Epidermal melanocyte (primary cell): ENCODE measurements around the gene ATP13A3.

Source experiments
- DNase-seq: peaks from one replicate; pipeline ENCODE4 v3.0.0; 2011; ENCODE audit warnings: low spot score; ENCODE audit not compliant: insufficient read length

The ATP13A3 gene

DNA sequence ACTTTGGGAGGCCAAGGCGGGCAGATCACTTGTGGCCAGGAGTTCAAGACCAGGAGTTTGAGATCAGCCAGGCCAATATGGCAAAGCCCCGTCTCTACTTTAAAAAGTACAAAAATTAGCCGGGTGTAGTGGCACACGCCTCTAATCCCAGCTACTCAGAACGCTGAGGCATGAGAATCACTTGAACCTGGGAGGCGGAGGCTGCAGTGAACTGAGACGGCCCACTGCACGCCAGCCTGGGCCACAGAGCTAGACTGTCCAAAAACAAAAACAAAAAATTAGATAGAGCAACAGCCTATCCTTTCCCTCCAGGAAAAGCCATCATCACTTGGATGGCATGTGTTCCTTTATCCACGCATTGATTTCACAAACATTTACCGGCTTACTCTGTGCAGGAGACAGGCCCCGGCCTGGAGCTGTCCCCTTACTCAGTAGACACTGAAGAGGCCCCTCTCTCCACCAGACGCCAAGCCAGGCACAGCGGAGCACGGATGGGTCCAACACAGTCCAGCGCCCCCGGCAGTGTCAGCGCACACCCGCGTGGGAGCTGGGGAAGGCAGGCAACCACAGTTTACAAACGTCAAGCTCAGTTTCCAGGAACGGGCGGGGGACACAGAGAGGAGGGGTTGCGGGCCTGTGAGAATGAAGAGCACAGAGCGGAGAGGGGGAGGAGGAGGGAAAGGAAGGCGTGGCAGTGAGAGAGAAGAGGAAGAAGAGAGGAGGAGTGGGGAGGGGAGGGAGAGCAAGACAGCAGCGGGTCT lies 90.8 kb downstream of the ATP13A3 start:
- no peak for DNase-seq

DNA sequence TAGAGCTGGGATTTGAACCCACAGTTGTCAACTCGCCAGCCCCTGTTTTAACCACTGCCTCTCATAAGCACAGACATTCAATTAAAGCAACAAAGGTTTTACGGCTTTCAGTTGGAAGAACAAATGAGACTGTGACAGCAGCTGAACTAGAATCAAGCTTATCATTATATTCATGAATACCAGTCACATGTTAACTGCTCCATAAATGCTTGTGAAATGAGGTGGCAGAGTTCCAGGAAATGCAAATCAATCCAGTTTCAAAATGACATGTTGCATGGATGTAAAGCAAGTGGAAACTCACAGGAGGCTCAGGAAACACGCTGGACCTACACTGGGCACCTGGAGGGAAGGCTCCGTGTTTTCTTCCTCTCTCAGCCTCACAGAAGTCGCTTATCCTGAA lies 91.6 kb downstream of the ATP13A3 start:
- peak; percentile 41 for DNase-seq

DNA sequence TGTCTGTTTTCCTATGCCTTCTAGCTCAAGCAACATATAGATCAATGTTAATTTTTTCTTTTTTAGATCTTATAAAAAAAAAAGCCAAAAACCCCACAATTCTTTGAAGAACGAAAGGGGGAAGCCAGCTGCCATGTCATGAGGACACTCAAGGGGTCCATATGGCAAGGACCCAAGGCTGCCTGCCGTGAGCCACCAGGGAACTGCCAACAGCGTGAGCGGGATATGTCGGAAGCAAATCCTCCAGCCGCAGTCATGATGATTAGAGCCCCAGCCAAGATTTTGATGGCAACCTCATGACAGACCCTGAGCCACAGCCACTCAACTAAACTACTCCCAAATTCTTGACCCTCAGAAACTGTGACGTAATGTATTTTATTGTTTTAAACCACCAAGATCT lies 94.2 kb downstream of the ATP13A3 start:
- no peak for DNase-seq

DNA sequence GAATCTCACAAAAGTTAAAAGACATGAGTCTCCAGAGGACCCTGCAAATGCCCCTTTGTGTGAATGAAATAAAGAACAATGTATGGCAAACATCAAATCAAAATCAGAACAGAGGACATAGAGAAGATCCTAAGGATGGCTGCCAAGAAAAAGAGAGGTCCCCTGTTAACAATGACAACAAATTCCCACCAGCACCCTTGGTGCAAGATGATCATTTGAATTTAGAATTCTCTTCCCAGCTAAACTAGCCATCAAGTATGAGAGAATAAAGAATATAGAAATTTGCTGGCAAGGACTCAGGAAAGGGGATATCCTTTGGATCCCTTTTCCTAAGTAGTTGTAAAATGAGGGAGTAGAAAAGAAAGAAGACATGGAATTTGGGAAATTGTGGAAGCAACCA lies 96.0 kb downstream of the ATP13A3 start:
- DNase-seq: no peak

DNA sequence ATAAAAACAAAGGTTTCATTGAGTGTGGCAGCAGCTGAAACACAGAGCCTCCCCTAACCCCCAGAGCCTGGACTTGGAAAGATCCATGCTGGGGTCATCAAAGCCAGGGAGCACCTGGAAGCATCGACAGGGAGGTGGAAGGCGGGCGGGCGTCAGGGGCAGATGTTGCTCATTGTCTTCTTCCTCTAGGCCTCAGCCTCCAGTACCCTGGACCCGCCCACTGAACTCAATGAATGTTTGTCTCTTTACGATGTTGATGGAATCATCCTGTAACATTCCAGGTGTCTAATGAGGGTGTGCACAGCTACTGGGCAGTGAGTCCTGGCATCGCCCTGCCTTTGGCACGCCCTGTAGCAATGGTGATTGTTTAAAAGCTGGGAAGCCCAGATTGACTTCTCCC lies 97.5 kb downstream of the ATP13A3 start:
- DNase-seq: no peak

- DNase-seq: no peak
Observed at GRCh38 chr3:194387926-194388418, 98.8 kb downstream of the ATP13A3 start.

DNA sequence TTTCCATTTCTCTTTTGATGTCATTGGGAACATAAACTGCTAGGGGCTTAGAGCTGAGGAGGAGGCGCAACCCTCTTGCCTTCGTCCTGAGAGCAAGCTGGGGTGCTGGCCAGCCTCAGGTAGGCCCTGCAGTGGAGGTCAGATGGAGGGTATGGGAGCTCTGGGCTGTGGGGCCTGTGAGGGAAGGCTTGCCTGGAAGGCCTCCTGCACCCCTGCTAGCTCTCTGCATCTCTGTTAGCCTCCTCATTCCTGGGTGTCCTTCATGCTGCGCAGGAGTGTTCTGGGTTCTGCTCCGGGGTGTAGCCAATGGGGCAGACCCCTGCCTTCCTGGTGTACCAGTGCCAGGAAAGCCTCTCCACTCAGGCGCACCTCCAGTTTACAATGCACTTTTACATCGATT lies 99.5 kb downstream of the ATP13A3 start:
- DNase-seq: no peak

DNA sequence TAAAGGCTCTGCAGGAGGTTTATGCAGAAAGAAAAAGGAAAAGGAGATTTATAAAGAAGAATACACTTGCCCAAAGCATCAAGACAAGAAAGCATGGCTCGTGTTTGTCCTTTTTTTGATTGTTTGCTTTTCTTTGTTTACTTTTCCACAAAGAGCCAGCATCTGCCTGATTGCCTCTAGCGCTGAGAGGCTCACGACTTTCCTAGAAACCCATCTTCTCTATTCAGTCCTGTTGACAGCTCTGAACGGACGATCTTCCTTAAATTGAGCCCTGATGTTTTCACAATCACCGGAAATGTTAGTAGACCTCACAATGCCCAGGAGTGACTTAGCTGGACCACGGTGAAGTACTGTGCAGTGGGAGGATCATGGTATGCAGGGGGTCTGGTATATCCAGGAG lies 100.2 kb downstream of the ATP13A3 start:
- DNase-seq: no peak

DNA sequence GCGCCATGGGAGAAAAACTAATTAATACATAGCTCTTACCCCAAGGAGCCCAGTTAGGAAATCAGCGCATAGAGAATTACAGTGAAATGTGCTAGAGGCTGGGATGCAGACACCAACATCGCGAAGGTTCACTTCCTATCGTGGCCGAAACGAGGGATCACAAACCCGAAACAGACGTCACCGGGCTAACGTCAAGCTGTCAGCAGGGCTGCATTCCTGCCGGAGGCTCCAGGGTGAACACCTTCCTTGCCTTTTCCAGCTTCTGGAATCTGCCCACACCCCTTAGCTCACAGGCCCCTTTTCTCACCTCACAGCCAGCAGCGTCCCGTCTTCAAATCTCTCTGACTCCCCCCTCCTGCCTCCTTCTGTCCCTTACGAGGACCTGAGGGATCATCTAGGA lies 100.7 kb downstream of the ATP13A3 start:
- DNase-seq: no peak

GRCh38 chr3:194384569-194385001 lies 102.2 kb downstream of the ATP13A3 start:
- no peak for DNase-seq

GRCh38 chr3:194384156-194384555 lies 102.6 kb downstream of the ATP13A3 start:
- DNase-seq: no peak

GRCh38 chr3:194383276-194383940 lies 103.4 kb downstream of the ATP13A3 start:
- DNase-seq: no peak

- DNase-seq: no peak
Observed at GRCh38 chr3:194382892-194383223, 103.9 kb downstream of the ATP13A3 start.

GRCh38 chr3:194382196-194382891 lies 104.5 kb downstream of the ATP13A3 start:
- no peak for DNase-seq

- no peak for DNase-seq
Observed at GRCh38 chr3:194381460-194381875, 105.3 kb downstream of the ATP13A3 start.

- DNase-seq: no peak
Observed at GRCh38 chr3:194380326-194380725, 106.5 kb downstream of the ATP13A3 start.

DNA sequence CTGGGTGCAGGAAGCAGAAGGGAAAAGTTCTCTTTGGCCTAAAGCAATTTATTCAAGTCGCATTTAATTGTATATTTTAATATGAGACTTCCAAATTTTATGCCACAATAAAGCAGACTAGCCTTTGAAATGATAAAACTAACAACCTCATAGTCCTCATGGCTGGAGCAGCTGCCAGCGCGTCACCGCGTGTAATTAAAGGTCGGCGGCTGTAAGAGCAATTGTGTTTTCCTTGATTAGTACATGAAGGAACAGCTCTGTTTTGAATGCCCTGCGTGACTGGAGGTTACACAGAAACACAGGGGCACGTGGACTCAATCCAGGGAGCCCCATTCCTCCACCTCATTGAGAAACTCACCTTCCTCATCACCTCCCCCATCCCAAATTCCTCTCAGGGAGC lies 107.2 kb downstream of the ATP13A3 start:
- no peak for DNase-seq

- no peak for DNase-seq
Observed at GRCh38 chr3:194379231-194379630, 107.6 kb downstream of the ATP13A3 start.

GRCh38 chr3:194377708-194378107 lies 109.1 kb downstream of the ATP13A3 start:
- DNase-seq: no peak

GRCh38 chr3:194376241-194376560 lies 110.6 kb downstream of the ATP13A3 start:
- no peak for DNase-seq

GRCh38 chr3:194375473-194376240 lies 111.1 kb downstream of the ATP13A3 start:
- no peak for DNase-seq

GRCh38 chr3:194374935-194375334 lies 111.9 kb downstream of the ATP13A3 start:
- DNase-seq: no peak
